ENCODE measurements around the gene SORCS2. TPM values are rescaled to one million over a fixed set of nuclear protein-coding genes. Genes with fewer than 3 reads are reported as not detected.

Gene SORCS2
- total RNA-seq, 1 experiment from 2014 or later: 0.06 TPM

DNA sequence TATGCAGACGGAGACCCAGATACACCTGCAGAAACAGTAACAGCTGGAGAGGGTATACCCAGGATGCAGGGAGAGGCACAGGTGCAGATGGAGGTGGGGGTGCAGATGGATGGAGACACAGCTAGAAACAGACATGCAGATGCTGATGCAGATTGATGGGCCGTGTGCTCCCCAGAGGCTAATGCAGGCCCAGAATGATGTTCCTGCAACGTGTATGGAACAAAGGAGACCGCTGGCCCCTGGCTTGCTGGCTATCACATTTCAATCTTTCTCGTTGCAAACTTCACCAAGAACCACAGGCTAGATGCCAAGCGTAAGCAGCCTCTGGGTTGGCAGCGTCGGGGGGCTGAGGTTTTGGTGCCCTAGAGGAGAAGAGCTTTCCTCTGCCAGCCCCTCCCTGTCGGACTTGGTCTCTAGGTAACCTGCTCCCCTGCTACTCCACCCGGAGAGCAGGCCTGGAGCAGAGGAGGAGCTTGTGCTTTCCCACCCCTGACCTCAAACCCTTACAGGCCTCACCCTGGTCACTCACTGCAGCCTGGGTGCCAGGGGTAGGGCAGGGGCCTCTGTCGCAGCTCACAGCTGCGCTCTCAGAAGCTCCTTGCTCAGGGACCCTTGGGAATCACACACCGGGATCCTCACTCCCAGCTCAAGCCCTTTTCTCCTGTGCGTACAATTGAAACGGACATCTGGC is 311.4 kb downstream of the SORCS2 start:
- no peaks in the 10 kb centered on the region for H3K36me3 ChIP-seq (ENCODE audit: insufficient read depth, low read length, poor library complexity, severe bottlenecking)
- H3K27me3 ChIP-seq (replicated peaks; ENCODE audit: insufficient read depth, low read depth, low read length, poor library complexity): no peaks in the 10 kb centered on the region
- H3K9me3 ChIP-seq (ENCODE audit: low read depth, low read length, poor library complexity, severe bottlenecking): no peaks in the 10 kb centered on the region
- BruUV-seq (replicated peaks): no TSS peak
- no peak for DNase-seq (ENCODE audit: low spot score)
- no peak overlapping the region for H3K27ac ChIP-seq (ENCODE audit: low read depth, low read length, poor library complexity, severe bottlenecking)
- intact Hi-C loops (cut with micrococcal nuclease; ENCODE audit: unreplicated experiment): no loop called here
- H3K4me3 ChIP-seq (ENCODE audit: low read depth, low read length, poor library complexity, severe bottlenecking): no peak overlapping the region
- TF ChIP-seq, protein P1, sequence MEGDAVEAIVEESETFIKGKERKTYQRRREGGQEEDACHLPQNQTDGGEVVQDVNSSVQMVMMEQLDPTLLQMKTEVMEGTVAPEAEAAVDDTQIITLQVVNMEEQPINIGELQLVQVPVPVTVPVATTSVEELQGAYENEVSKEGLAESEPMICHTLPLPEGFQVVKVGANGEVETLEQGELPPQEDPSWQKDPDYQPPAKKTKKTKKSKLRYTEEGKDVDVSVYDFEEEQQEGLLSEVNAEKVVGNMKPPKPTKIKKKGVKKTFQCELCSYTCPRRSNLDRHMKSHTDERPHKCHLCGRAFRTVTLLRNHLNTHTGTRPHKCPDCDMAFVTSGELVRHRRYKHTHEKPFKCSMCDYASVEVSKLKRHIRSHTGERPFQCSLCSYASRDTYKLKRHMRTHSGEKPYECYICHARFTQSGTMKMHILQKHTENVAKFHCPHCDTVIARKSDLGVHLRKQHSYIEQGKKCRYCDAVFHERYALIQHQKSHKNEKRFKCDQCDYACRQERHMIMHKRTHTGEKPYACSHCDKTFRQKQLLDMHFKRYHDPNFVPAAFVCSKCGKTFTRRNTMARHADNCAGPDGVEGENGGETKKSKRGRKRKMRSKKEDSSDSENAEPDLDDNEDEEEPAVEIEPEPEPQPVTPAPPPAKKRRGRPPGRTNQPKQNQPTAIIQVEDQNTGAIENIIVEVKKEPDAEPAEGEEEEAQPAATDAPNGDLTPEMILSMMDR (conservative IDR thresholded peaks at IDR 0.05; ENCODE audit: low read depth, low read length): no peak
- no peak for TF ChIP-seq EZH2 (IDR thresholded peaks at IDR 0.05; ENCODE audit: borderline replicate concordance, low read depth, low read length, poor library complexity, severe bottlenecking)
- CTCF ChIA-PET: no interaction called here
- POLR2A ChIA-PET (ENCODE audit: low non-redundant PET): no interaction called here
- no peaks in the 10 kb centered on the region for H3K4me1 ChIP-seq (ENCODE audit: insufficient read depth, low read length, poor library complexity, severe bottlenecking)

DNA sequence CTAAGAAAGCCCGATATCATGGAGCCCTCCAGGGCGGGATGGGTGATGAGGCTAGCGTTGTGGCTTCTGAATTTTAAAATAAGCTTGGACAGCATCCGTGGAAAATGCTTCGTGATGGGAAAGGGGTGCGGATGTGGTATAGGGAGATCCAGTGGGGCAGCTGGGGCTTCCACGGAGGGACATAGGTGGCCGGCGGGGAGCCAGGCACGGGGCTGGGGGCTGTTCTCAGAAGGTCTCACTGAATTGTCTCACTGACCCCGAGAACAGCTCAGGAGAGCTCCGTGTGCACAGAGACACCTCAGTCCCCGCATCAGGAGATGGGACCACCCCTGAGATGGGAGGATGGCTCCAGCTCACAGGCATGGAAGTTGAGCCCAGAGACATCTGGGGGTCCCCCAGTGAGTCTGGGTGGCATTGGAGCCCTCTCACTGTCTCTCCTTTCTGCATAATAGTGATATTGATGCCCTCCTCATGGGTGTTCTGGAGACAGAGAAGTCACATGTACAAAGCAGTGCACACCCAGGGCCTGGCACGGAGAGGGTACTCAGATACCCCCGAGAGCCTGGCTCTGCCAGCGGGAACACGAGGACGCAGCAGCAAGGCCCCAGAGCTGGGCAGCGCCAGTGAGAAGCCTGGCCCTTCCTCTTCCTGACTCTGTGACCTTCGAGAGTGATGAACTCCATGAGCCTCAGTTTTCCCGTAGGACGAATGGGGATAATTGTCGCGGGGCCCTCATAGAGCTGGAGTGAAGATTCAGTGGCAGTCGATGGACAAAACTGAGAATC is 313.0 kb downstream of the SORCS2 start:
- H3K27me3 ChIP-seq (replicated peaks; ENCODE audit: insufficient read depth, low read depth, low read length, poor library complexity): no peaks in the 10 kb centered on the region
- CTCF ChIA-PET: no interaction called here
- no peak overlapping the region for H3K27ac ChIP-seq (ENCODE audit: low read depth, low read length, poor library complexity, severe bottlenecking)
- H3K4me3 ChIP-seq (ENCODE audit: low read depth, low read length, poor library complexity, severe bottlenecking): no peak overlapping the region
- TF ChIP-seq, protein P1 (conservative IDR thresholded peaks at IDR 0.05; ENCODE audit: low read depth, low read length): no peak
- TF ChIP-seq EZH2 (IDR thresholded peaks at IDR 0.05; ENCODE audit: borderline replicate concordance, low read depth, low read length, poor library complexity, severe bottlenecking): no peak
- no peaks in the 10 kb centered on the region for H3K9me3 ChIP-seq (ENCODE audit: low read depth, low read length, poor library complexity, severe bottlenecking)
- intact Hi-C loops (cut with micrococcal nuclease; ENCODE audit: unreplicated experiment): no loop called here
- H3K4me1 ChIP-seq (ENCODE audit: insufficient read depth, low read length, poor library complexity, severe bottlenecking): no peaks in the 10 kb centered on the region
- no peak for DNase-seq (ENCODE audit: low spot score)
- H3K36me3 ChIP-seq (ENCODE audit: insufficient read depth, low read length, poor library complexity, severe bottlenecking): no peaks in the 10 kb centered on the region
- POLR2A ChIA-PET (ENCODE audit: low non-redundant PET): no interaction called here
- no TSS peak for BruUV-seq (replicated peaks)

DNA sequence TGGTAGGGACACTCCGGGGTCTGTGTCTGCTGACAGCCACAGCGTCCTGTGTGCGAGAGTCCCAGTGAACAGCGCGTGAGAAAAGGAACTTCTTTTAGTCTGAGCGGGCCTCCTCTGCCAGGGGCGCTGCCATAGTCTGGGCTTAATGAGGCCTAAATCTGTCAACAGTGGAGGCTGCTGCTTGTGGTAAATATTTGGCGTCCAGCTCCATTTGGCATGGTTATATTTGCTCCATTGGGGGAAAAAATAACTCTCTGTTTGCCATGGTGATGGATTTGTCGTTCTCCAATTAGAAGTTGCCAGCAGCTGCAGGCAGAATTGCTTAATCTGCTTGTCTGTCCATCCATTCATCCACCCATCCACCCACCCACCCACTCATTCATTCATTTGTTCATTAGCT is 313.8 kb downstream of the SORCS2 start:
- Histone ChIP-seq H3K27me3 (replicated peaks; ENCODE audit: insufficient read depth, low read depth, low read length, poor library complexity) (no peaks in the 10 kb centered on the region), H3K36me3 (ENCODE audit: insufficient read depth, low read length, poor library complexity, severe bottlenecking) (no peaks in the 10 kb centered on the region), H3K9me3 (ENCODE audit: low read depth, low read length, poor library complexity, severe bottlenecking) (no peaks in the 10 kb centered on the region), H3K4me1 (ENCODE audit: insufficient read depth, low read length, poor library complexity, severe bottlenecking) (no peaks in the 10 kb centered on the region), H3K27ac (ENCODE audit: low read depth, low read length, poor library complexity, severe bottlenecking) (no peak overlapping the region), H3K4me3 (ENCODE audit: low read depth, low read length, poor library complexity, severe bottlenecking) (no peak overlapping the region)
- POLR2A ChIA-PET (ENCODE audit: low non-redundant PET): no interaction called here
- DNase-seq (ENCODE audit: low spot score): no peak
- TF ChIP-seq EZH2 (IDR thresholded peaks at IDR 0.05; ENCODE audit: borderline replicate concordance, low read depth, low read length, poor library complexity, severe bottlenecking): no peak
- intact Hi-C loops (cut with micrococcal nuclease; ENCODE audit: unreplicated experiment): no loop called here
- CTCF ChIA-PET: no interaction called here
- BruUV-seq (replicated peaks): no TSS peak

Data from A673 (cell line).